HPDE6-E6E7 (cell line): ENCODE measurements around the gene CCL22.
A peak's percentile ranks its signal among the peaks of the same experiment; 100 is the strongest.
"Not testable (repeated sequence)": the region's sequence is repeated elsewhere in the genome, so short reads cannot be mapped to it uniquely, and the experiment has no call there.

Experiments
- DNase-seq: peaks from one replicate; pipeline ENCODE4 v3.0.0; 2011; ENCODE audit warnings: missing footprints; ENCODE audit errors: extremely low spot score

Gene CCL22

GRCh38 chr16:57347858-57348257 is 10.7 kb upstream of the CCL22 start:
- no peak for DNase-seq

DNA sequence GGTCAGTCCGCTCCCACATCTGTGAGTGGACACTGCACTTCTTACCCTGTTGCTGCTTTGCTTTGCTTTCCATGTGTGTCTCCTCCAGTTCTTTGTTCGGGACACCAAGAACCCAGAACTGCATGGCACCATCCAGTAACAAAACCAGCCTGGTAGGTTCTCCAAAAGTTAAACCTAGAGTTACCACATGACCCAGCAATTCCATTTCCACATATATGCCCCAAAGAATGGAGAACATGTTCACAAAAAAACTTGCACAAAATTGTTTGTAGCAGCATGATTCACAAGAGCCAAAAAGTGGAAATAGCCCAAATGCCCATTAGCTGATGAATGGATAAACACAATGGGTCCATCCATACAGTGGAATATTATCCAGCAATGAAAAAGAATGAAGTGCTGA is 10.3 kb upstream of the CCL22 start:
- no peak for DNase-seq

DNA sequence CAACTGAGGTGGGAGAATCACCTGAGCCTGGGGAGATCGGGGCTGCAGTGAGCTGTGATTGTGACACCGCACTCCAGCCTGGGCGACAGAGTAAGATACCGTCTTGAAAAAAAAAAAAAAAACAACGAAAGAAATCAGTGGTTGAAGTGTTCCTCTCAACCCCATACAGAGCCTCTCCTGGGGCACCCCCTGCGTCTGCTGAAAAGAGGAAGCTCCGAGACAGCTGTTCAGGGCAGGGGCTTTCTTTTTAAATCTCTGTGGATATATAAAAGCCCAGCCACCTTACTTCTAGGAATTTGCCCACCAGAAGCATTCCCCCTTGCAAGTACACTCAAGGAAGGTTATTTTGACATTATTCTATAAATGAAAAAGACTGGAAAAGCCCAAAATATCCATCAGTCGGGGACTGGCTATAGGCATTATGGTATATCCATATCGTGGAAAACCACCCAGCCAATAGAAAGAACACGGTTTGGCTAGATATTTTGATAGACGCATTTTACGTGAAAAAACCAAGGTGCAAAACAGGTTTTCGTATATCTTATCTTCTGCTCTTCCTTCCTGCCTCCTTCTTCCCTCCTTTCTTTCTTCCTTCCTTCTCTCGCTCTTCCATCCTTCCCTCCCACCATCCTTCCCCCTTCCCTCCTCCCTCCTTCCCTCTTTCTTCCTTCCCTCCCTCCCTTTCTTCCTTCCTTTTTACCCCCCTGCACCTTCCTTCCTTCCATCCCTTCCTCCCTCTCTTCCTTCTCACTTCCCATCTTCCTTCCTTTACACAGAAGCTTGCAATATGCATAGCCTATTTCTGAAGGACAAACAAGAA is 9.2 kb upstream of the CCL22 start:
- no peak for DNase-seq

GRCh38 chr16:57352636-57353047 is 5.9 kb upstream of the CCL22 start:
- no peak for DNase-seq

DNA sequence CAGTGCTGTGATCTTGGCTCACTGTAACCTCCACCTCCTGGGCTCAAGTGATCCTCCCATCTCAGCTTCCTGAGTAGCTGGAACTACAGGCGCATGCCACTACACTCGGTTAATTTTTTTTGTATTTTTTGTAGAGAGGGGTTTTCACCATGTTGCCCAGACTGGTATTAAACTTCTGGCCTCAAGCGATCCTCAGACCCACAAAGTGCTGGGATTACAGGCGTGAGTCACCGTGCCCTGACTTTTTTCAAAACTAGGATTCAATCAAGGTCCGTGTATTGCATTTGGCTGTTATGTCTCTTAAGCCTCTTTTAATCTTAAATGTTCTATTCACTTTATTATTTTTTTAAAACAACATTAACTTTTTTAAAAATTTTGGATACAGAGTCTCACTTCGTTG is 4.3 kb upstream of the CCL22 start:
- DNase-seq, result no peak

- DNase-seq, result no peak
Observed at GRCh38 chr16:57355898-57356414, 2.6 kb upstream of the CCL22 start.

GRCh38 chr16:57356547-57356946 is 2.0 kb upstream of the CCL22 start:
- no peak for DNase-seq

GRCh38 chr16:57357330-57358085 is 1.1 kb upstream of the CCL22 start:
- DNase-seq, result no peak

- no peak for DNase-seq
Observed at GRCh38 chr16:57358086-57358420, 530 bp upstream of the CCL22 start.

DNA sequence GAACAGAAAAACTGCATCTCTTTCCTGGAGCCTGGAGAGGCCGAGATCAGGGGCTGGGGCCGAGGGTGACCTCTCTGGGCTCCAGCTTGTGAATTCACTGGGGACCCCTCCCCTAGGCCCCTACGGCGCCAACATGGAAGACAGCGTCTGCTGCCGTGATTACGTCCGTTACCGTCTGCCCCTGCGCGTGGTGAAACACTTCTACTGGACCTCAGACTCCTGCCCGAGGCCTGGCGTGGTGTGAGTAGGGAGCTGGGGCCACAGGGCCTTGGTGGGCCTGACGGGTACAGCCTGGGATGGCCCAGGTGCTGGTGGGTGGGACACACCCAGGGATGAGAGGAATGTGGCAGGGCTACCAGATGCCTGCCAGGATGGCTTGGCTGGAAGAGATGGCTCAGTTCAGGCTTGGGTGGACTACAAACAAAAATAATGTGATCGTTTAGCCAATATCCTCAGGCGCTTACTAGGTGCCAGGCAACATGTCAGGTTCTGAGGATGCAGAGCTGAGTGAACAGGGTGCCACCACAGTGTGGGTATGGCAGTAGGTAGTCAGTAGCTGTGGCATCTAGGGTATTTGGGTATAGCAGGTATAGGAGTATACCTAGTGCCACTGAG is 1.8 kb downstream of the CCL22 start:
- DNase-seq, result no peak

- DNase-seq, result no peak
Observed at GRCh38 chr16:57361404-57361803, 2.8 kb downstream of the CCL22 start.

GRCh38 chr16:57364143-57364542 is 5.6 kb downstream of the CCL22 start:
- DNase-seq, result no peak

DNA sequence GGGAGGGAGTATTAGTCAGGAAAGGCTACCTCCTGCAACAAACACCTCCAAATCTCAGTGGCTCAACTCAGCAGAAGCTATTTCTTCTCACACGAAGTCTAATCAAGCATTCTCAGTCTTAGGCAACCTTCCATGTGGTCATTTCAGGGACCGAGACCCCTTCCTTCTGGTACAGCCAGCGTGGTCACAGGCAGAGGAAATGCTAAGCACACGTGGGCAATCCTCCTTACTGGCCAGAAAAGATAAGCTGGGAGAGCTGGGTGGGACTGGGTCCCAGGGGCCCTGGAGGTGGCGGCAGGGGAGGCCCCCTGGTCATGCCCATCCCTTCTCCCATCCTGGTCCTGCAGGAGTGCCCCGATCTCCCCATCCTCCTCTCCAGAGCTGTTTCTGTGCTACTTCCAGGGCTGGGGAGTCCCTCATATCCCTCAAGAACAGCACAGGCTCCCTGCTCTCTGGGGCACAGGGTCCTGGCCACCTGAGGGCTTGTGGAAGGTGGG is 8.0 kb downstream of the CCL22 start:
- no peak for DNase-seq

GRCh38 chr16:57367116-57367752 is 8.7 kb downstream of the CCL22 start:
- peak; percentile 54 for DNase-seq

DNA sequence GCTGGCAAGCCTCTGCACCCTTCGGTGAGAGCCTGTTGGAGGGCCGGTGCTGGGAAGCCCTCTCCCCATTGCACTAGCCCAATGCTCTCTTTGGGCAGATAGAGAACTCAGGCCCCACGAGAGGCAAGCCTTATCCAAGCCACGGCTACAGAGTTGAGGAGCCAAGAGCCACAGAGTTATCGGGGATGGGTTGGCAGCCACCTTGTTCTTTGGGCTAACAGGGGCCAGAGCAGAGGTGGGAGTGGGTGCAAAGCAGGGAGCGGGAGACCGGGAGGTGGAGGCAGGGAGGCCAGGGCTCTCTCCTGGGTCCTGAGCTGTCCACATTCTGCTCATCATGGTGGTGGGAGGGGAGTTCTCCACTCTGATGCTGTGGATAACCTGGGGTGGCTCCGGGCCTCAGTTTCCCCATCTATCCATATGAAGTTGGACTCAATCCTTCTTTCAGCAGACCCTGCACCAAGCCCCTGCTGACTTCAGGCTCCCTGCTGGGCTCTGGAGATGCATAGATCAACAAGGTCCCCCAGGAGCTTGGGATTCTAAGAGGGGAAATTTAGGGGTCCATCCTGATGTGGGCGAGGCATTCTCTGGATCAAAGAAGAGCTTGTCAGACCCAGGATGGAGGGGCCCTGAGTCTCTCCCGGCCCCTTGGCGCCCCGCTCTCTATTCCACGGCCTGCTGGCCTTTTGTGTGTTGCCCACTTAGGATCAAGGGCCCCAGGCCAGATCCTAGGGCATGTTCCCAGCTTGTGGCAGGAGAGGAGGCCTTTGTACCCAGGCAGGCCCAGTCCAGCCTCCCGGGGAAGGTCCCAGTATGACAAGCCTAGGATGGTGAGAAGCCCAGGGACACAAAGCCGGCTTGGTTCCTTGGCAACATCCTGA is 13.2 kb downstream of the CCL22 start:
- DNase-seq, result no peak

DNA sequence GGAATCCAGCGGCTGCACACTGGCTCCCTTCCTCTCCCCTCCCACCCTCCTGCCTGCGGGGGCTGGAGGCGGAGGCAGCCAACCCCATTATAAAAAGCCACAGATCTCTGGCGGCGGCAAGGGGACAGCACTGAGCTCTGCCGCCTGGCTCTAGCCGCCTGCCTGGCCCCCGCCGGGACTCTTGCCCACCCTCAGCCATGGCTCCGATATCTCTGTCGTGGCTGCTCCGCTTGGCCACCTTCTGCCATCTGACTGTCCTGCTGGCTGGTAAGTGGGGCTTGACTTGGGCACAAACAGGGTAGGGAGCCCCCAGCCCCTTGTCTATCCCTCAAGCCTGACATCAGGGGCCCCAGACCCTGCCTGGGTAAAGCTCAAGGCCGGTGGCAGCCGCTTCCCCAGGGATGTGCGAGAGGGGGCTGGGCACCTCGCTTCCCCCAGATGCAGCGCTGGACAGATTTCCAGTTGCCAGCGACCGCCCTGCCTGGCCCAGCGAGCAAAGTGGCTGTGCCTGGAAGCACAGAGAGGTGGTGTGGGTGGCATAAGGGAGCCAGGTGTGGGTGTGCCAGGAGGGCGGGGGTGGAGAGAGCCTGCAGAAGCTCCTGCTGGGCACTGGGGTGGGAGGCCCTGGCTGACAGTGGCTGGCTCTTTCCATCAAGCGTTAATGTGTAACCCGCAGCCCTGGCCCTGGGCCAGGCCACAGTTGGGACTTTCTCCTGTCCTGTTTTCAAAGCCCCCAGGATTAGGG is 14.0 kb downstream of the CCL22 start, which contains the start of gene CX3CL1:
Gene CX3CL1 (plus strand): TSS at position 119 of the 745 bp plus-strand sequence. CDS start 79 bp downstream, at position 198.
- DNase-seq, result no peak

GRCh38 chr16:57373117-57373947 is 14.7 kb downstream of the CCL22 start:
- DNase-seq, result no peak

DNA sequence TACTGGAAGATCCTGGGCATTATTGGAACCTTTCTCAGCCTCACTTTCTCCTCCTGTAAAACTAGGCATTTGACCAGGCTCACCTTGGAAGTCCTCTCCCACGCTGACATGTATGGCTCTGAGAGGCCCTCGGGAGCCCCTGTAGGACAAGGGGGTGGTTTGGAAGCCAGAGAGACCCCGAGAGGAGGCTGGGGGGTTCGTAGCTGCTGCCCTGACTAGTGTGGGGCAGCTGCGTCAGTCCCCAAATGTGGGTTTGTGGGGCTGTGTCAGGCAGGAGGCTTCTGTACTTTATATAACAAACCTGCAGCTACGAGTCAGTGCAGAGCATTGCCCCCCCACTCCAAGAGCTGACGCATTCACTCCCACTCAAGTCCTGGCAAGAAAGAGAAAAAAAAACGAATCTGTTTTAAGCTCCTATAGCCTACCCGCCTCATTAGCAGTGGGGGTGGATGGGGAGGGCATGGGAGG is 15.5 kb downstream of the CCL22 start:
- DNase-seq, result peak; percentile 79

DNA sequence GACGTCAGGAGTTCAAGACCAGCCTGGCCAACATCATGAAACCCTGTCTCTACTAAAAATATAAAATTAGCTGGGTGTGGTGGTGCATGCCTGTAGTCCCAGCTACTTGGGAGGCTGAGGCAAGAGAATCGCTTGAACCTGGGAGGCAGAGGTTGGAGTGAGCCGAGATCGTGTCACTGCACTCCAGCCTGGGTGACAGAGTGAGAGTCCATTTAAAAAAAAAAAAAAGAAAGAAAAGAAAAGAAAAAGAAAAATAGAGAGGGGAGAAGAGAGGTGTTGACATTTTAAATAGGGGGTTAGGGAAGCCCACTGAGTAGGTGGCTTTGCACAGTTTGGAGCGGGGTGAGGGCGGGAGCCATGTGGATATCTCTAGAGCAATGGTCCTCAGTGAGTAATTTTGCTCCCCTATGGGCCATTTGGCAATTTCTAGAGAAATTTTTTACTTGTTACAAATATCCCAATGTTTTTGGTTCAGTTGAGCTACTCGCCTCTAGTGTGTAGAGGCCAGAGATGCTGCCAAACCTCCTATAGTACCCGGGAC is 16.4 kb downstream of the CCL22 start:
- not testable (repeated sequence) for DNase-seq
